ENCODE results near the gene MRRF.

Gene MRRF

DNA sequence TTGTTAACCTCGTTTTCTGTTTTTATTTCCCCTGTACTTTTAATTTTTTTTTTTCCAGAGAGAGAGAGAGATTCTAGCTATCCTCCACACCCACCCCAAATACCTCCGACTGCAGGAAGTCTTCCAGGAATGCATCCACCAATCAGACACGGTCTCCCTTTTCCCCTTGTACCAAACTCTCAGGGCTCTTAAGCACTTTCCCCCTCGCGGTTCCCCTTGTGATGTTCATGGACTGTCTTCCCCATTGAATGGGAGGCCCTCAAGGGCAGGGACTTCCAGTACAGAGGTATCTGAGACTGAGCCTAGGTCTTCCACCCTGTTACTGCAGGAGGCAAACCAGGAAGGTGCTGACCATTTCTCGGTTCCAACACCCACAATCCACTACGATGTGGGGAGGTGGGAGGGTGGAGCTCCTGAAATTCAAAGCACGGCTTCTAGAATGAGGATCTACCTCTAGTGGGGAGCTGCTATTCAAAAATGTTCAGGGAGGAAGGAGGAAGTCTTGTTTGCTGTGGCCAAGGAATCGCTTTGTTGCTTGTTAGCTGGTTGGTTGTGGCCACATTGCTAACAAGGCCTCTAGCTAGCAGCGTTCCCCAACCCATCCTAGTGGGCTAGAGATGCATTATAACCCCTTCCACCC, 68.6 kb downstream of the MRRF start:
- H3K4me3 ChIP-seq (ENCODE audit: low read length), result no peak overlapping the region
- H3K9me2 ChIP-seq (replicated peaks; ENCODE audit: control insufficient read depth, low read length), result no peaks in the 10 kb centered on the region
- H3K27me3 ChIP-seq (ENCODE audit: control insufficient read depth, low read length), result no peaks in the 10 kb centered on the region
- TF ChIP-seq EZH2phosphoT487 (IDR thresholded peaks at IDR 0.05; ENCODE audit: borderline replicate concordance, low read length), result no peak
- TF ChIP-seq CTCF (IDR thresholded peaks at IDR 0.05; ENCODE audit: low read depth, low read length, poor library complexity, severe bottlenecking), result no peak
- H3F3A ChIP-seq (ENCODE audit: control insufficient read depth, insufficient read depth), result no peaks in the 10 kb centered on the region
- H3K4me2 ChIP-seq (ENCODE audit: low read length), result no peak overlapping the region
- peaks cover 11% of the 10 kb centered on the region for H3K4me1 ChIP-seq (ENCODE audit: control insufficient read depth, low read length)
- H3K79me2 ChIP-seq (ENCODE audit: control insufficient read depth, low read length), result no peaks in the 10 kb centered on the region
- H4K20me1 ChIP-seq (ENCODE audit: control insufficient read depth, insufficient read depth, low read depth, low read length), result no peaks in the 10 kb centered on the region
- no peaks in the 10 kb centered on the region for H3K9me3 ChIP-seq (ENCODE audit: control insufficient read depth, insufficient read depth, low read length)
- no peaks in the 10 kb centered on the region for H3K36me3 ChIP-seq (ENCODE audit: control insufficient read depth, low read length)
- H3K27ac ChIP-seq (ENCODE audit: low read depth, low read length), result no peak overlapping the region

- H3K4me3 ChIP-seq (ENCODE audit: low read length), result no peak overlapping the region
- H3K27me3 ChIP-seq (ENCODE audit: control insufficient read depth, low read length), result peaks cover 7% of the 10 kb centered on the region; the same call in 1 of the 2 replicates
- no peaks in the 10 kb centered on the region for H3K79me2 ChIP-seq (ENCODE audit: control insufficient read depth, low read length)
- H3K4me2 ChIP-seq (ENCODE audit: low read length), result no peak overlapping the region
- H4K20me1 ChIP-seq (ENCODE audit: control insufficient read depth, insufficient read depth, low read depth, low read length), result no peaks in the 10 kb centered on the region
- H3K9me2 ChIP-seq (replicated peaks; ENCODE audit: control insufficient read depth, low read length), result no peaks in the 10 kb centered on the region
- TF ChIP-seq EZH2phosphoT487 (IDR thresholded peaks at IDR 0.05; ENCODE audit: borderline replicate concordance, low read length), result no peak
- TF ChIP-seq CTCF (IDR thresholded peaks at IDR 0.05; ENCODE audit: low read depth, low read length, poor library complexity, severe bottlenecking), result no peak
- no peaks in the 10 kb centered on the region for H3K9me3 ChIP-seq (ENCODE audit: control insufficient read depth, insufficient read depth, low read length)
- no peaks in the 10 kb centered on the region for H3F3A ChIP-seq (ENCODE audit: control insufficient read depth, insufficient read depth)
- peaks cover 11% of the 10 kb centered on the region for H3K4me1 ChIP-seq (ENCODE audit: control insufficient read depth, low read length)
- H3K27ac ChIP-seq (ENCODE audit: low read depth, low read length), result no peak overlapping the region
- no peaks in the 10 kb centered on the region for H3K36me3 ChIP-seq (ENCODE audit: control insufficient read depth, low read length)
Measured at GRCh38 chr9:122334916-122335315, 70.2 kb downstream of the MRRF start.

- no peaks in the 10 kb centered on the region for H3K36me3 ChIP-seq (ENCODE audit: control insufficient read depth, low read length)
- no peaks in the 10 kb centered on the region for H3K79me2 ChIP-seq (ENCODE audit: control insufficient read depth, low read length)
- H3K4me3 ChIP-seq (ENCODE audit: low read length), result no peak overlapping the region
- H3K4me1 ChIP-seq (ENCODE audit: control insufficient read depth, low read length), result peaks cover 11% of the 10 kb centered on the region
- H3K9me2 ChIP-seq (replicated peaks; ENCODE audit: control insufficient read depth, low read length), result no peaks in the 10 kb centered on the region
- H3K27me3 ChIP-seq (ENCODE audit: control insufficient read depth, low read length), result peaks cover 7% of the 10 kb centered on the region; the same call in 1 of the 2 replicates
- no peak overlapping the region for H3K27ac ChIP-seq (ENCODE audit: low read depth, low read length)
- H3F3A ChIP-seq (ENCODE audit: control insufficient read depth, insufficient read depth), result no peaks in the 10 kb centered on the region
- no peaks in the 10 kb centered on the region for H3K9me3 ChIP-seq (ENCODE audit: control insufficient read depth, insufficient read depth, low read length)
- H4K20me1 ChIP-seq (ENCODE audit: control insufficient read depth, insufficient read depth, low read depth, low read length), result no peaks in the 10 kb centered on the region
- no peak overlapping the region for H3K4me2 ChIP-seq (ENCODE audit: low read length)
- TF ChIP-seq CTCF (IDR thresholded peaks at IDR 0.05; ENCODE audit: low read depth, low read length, poor library complexity, severe bottlenecking), result no peak
- TF ChIP-seq EZH2phosphoT487 (IDR thresholded peaks at IDR 0.05; ENCODE audit: borderline replicate concordance, low read length), result no peak
Measured at GRCh38 chr9:122336189-122336588, 71.5 kb downstream of the MRRF start.

Measured in DOHH2 (cell line).